Activated CD4-positive, alpha-beta T cell treated with anti-CD3 and anti-CD28 coated beads for 4 hours (primary cell): ENCODE measurements around the gene WRAP73.

ENCODE experiments used
- DNase-seq, 2 donors: peaks; one replicate each; pipeline ENCODE4 v3.0.0-alpha.2; 2020

WRAP73 gene

DNA sequence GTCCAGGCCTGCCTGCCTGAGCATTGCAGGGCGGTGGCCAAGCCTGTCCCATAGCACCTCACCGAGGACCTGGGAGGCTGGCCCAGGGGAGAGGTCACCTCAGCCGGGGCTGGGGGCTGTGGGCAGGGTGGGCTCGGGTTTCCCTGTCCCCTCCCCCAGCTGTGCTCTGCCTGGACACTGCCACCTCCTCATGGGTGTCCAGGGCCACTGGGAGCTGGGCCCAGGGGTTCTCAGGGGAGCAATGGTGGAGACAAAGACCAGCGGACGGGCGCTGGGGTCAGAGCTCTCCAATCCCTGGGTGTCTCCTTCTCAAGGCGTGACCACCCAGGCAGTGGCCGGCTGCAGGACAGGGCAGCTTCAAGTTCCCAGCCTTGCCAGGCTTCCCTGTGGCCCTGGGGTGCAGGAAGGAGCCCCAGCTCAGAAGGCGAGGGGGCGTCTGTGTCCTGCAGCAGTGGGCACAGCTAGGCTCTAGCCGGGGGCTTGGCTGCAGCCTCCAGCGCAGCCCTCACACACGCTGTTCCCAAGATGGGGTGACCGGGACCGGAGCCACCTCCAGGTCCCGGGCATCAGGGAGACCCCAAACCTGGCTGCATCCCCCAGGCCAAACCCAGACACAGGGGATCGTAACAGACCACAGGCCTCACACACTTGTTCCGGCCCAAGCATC, 31.5 kb upstream of the WRAP73 start:
- no peak for DNase-seq

GRCh38 chr1:3680488-3681230, 30.8 kb upstream of the WRAP73 start:
- no peak for DNase-seq

GRCh38 chr1:3679799-3680453, 30.0 kb upstream of the WRAP73 start:
- DNase-seq: no peak

GRCh38 chr1:3679098-3679555, 29.2 kb upstream of the WRAP73 start:
- no peak for DNase-seq

- no peak for DNase-seq
These were observed 28.6 kb upstream of the WRAP73 start for GRCh38 chr1:3678361-3679097.

GRCh38 chr1:3677484-3677883, 27.6 kb upstream of the WRAP73 start:
- no peak for DNase-seq

DNA sequence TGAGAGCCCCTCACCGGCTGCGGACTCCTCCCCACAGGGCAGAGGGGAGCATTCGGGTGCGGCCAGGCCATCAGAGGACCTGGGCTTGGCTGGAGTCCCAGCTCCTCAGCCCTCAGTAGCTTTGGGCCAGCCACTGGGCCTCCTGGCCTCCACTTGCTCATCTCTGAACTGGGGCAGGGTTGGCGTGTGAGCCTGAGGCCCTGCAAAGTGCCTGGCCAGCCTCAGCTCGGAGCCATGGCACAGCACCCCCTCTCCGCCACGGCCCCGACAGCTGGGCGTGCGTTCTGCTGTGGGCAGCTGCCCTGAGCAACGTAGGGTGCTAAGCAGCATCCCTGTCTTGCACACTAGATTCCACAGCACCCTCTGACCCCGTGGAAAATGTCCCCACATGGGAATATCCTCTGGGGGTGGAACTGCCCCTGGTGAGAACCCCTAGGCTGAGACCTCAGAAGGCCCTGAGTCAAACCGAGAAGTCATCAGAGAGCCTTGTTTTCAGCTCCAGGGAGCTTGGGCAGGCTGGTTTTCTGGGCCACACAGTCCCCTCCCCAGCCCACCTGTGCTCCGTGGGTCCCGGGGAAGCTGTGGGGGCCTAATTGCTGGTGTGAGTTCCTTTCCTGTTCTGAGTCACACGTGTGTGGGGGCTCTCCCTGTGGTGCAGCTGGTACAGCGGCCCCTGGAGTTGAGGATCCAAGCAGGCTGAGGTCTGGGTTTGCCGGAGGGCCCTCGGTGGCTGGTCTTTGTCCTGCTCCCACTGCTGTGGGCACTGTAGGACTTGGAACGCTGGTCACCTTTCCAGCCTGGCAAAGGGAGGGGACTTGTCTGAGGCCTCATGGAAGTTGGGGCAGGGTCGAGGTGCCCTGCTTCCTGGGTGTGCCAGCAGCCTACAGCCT, 26.9 kb upstream of the WRAP73 start:
- DNase-seq: no peak

DNA sequence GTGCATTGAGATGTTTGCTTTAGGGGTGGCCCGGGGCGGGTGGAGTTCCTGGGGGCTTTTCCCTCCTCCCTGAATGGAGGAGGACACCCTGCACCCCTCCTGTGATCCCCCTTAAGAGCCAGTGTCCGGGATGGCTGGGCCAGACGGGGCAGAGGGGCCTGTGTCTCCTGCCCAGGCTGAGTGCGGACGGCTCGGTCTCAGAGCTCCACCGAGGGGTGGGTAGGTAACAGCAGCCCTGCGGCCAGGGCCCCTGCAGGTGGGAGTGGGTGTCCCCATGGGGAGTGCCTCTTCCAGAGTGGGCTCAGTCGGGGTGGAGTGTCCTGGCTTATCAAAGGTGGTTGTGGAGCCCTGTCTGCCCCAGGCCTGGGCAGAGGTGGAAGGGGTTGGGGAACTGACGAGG, 25.5 kb upstream of the WRAP73 start:
- no peak for DNase-seq

- no peak for DNase-seq
These were observed 24.5 kb upstream of the WRAP73 start for GRCh38 chr1:3674100-3675094.

GRCh38 chr1:3673381-3674099, 23.6 kb upstream of the WRAP73 start:
- DNase-seq: no peak

- no peak for DNase-seq
These were observed 23.1 kb upstream of the WRAP73 start for GRCh38 chr1:3672971-3673361.

DNA sequence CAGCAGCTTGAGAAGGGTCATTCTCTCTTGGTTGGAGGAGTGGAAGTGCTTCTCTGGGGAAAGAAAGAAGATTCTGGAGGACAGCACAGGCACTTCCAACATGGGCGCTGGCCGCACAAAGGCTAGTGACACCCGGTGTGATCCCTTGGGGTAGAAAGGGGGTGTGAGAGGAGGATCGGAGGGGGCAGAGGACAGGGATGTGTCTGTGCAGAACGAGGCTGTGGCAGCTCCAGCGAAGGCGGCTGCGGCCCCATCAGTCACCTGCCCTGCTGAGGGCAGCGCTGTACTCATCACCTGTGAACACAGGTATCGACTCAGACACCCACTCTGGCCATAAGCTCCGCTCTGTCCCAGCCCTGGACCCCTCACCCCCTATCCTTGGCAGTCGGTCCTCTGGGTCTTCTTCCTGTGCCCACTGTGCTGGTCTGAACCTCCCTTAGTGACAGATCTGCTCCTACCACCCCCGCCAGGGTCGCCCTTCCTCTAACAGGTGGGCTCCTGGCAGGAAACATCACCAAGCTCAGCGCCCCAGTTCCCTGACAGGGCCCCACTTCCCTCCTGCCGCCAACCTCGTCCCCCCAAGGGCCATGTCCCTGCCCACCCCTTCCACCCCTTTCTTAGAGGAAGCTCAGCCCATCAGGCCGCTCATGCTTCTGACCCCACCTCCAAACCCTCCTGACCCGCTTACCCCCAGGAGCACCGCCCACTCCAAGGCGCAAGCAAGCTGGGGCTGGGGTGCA, 22.5 kb upstream of the WRAP73 start:
- DNase-seq: no peak

- no peak for DNase-seq
These were observed 21.7 kb upstream of the WRAP73 start for GRCh38 chr1:3671371-3672180.

DNA sequence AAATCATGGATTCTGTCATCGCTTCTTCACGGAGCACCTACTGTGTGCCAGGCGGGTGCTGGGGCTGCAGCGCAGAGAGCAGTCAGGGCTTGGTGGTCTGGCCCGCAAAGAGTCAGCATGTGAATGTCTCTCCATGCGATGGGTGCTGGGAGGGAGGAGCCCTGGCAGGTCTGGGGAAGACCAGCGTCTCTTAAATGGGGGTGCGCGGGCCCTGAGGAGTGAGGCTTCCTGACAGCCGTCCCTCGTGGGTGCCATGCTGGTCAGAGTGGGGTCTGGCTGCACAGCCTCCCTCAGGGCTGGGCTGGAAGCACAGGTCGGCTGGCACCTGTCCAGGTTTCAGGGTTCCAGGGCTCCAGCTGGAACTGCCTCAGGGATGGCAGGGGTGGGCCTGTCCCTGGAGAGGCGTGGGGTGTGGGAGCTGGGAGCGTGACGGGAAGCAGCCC, 20.9 kb upstream of the WRAP73 start:
- DNase-seq: no peak

GRCh38 chr1:3669971-3670431, 20.1 kb upstream of the WRAP73 start:
- no peak for DNase-seq

DNA sequence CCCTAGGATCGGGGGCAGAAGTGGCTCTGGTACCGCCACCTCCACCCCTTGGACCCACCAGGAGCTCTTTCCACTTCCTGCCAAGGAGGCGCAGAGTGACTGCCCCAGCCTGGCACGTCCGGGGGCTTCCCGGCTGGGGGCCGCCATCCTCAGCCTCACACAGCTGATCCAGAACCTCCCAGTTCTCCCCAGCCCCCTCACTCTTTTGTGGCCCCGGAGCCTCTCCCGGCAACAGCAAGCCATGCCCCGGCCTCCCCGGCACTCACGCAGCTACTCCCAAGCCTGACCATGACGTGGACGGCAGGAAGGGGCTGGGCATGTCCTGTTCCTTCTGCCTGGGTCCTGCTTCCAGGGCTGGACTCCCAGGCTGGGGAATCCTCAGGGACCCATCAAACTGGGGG, 19.5 kb upstream of the WRAP73 start:
- DNase-seq: no peak

DNA sequence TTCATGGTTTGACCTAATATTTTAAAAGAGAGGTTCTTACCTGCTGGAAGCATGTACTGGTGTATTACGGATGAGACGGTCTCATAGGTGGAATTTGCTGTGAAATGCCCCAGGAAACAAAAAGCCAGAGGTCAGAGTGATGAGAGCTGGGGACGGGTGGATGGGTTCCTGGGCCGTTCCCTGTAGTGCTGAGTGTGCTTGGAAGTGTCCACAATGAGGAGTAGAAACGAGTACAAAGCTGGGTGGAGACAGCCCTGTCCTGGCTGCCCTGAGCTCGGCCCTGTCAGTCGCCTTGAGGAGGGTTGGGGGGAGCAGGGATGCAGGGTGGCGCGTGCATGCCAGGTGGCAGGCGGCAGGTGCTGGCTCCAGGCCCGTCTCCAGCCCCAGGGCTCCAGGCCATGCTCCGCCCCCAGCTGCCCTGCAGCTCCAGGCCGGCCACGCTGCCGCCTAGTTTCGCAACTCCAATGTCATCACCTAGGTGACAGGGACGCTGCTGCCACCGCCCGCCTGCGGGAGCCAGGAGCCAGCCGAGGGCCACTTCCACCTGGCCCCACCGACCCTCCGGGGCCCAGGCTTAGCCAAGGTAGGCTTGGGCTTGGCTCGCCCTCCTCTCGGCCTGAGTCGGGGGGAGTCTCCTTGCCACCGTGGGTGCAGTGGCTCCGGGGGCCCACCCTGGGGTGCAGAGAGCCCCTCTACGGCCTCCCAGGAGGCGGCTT, 18.8 kb upstream of the WRAP73 start:
- DNase-seq: no peak

DNA sequence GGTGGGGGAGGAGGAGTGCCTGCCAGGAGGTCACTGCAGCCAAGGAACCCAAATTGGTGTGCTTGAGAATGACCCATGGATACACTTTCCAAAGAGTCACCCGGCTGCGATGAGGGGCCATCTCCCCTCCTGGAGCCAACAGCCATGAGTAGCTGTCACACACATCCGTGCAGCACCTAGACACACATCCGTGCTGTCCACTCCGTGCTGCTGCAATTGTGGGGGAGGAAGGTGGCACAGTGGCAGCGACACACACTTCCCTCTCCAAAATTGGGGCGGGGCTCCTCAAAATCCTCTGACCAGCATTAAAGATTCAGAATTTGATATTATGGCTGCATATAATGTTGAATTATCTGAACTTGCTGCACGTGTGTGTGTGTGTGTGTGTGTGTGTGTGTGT, 18.2 kb upstream of the WRAP73 start:
- DNase-seq: no peak
